22Rv1 (cell line): ENCODE measurements around the gene PRCP.

ENCODE experiments used
- CTCF ChIP-seq: fragments of 450-650 bp; IDR thresholded peaks from 2 replicates; pipeline ENCODE4 v1.5.1; 2017; ENCODE audit warnings: mild to moderate bottlenecking
- ZFX ChIP-seq: fragments of 450-650 bp; IDR thresholded peaks from 2 replicates; pipeline ENCODE4 v1.6.1; 2017; ENCODE audit warnings: antibody characterized with exemption, borderline replicate concordance

DNA sequence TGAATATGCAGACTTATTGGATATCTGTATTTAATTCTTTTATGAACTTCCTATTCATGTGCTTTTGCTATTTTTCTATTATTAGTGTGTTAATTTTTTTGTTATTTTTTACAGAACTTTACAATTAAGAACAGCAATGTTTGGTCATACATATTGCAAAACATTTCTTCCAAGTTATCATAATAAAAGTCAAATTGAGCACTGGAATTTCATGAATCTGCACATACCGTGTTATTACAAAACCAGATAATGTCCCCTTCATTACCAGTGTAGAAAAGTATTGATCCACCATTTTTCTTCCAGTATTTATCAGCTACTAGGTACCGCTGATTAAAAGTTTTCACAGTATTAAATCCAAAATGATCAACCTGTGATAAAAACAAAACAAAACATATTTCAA lies 40.5 kb downstream of the PRCP start:
- TF ChIP-seq CTCF (no peak), ZFX (no peak)
